ENCODE results near the gene NOL9.

DNA sequence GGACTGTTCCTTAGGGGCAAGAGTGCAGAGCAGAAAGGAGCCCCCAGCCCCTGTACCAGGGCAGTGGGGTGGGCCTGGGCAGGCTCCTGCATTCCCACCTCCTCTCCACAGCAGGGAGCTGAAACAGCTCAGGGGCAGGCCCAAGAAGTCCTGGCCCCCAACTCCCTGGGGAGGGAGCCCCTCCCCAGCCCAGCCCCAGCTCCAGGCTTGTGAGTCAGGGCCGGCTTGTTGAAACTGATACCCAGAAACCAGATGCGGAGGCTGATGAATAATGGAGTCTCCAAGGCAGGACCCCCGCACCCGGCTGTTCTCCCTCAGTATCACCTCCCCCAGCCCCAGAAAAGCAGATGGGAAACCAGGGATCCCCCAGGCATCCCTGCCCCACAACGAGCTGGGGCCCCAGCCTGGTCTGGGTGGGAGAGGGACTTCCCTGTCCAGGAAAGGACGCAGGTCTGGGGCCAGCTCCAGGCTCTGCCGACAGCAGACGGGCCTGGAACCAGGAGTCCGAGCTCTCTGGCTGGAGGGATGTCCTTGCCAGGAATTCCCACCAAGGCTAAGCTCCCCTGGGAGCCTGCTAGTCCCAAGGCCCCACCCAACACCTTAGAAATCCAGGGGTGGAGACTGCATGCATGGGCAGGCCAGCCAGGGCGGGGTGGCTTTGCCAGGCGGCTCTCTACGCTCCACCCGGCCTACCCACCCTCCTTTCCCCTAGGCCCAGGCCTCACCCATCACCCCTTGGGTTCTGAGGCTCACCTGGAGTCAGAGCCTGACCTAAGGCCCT, 65.5 kb downstream of the NOL9 start:
- no peak for TF ChIP-seq POLR2AphosphoS5 (IDR thresholded peaks at IDR 0.05; ENCODE audit: control insufficient read depth, insufficient read depth, low read depth, low read length)
- TF ChIP-seq POLR2A (conservative IDR thresholded peaks at IDR 0.05): no peak
